Progenitor cell of endocrine pancreas (in vitro differentiated cells): ENCODE measurements around the gene LIN7B. TPM values are rescaled to one million over a fixed set of nuclear protein-coding genes. Genes with fewer than 3 reads are reported as not detected.

Experiments used
- DNase-seq: peaks from one replicate; pipeline ENCODE4 v3.0.0; 2021; ENCODE audit warnings: low spot score; ENCODE audit not compliant: unreplicated experiment
- H3K27ac Mint-ChIP-seq: 2 replicates; pipeline ENCODE4 v1.8.0; 2021; ENCODE audit warnings: mild to moderate bottlenecking, moderate library complexity, mixed read lengths
- H3K27me3 Mint-ChIP-seq: 2 replicates; pipeline ENCODE4 v1.8.0; 2021; ENCODE audit warnings: mixed read lengths
- H3K36me3 Mint-ChIP-seq: 2 replicates; pipeline ENCODE4 v1.8.0; 2022; ENCODE audit warnings: mixed read lengths; ENCODE audit not compliant: insufficient read depth
- H3K4me1 Mint-ChIP-seq: 2 replicates; pipeline ENCODE4 v1.8.0; 2021; ENCODE audit warnings: low read depth, mixed read lengths
- H3K4me3 Mint-ChIP-seq: 2 replicates; pipeline ENCODE4 v1.8.0; 2021; ENCODE audit warnings: low read depth, mild to moderate bottlenecking, moderate library complexity, mixed read lengths
- H3K9me3 Mint-ChIP-seq: 2 replicates; pipeline ENCODE4 v1.8.0; 2021; ENCODE audit warnings: low read depth, mixed read lengths
- total RNA-seq: library from RNA; stranded (reverse); gene quantifications from 2 replicates; pipeline ENCODE4 v1.2.1, GENCODE V29; 2021
- TF ChIP-seq, protein P1 (sequence below): fragments of 200-600 bp; sonication (generic); IDR thresholded peaks from one replicate; pipeline ENCODE4 v1.5.0; 2021; ENCODE audit warnings: antibody characterized with exemption, mild to moderate bottlenecking; ENCODE audit not compliant: unreplicated experiment

The LIN7B gene
- total RNA-seq, 1 donor from 2014 or later: 7.0 TPM

DNA sequence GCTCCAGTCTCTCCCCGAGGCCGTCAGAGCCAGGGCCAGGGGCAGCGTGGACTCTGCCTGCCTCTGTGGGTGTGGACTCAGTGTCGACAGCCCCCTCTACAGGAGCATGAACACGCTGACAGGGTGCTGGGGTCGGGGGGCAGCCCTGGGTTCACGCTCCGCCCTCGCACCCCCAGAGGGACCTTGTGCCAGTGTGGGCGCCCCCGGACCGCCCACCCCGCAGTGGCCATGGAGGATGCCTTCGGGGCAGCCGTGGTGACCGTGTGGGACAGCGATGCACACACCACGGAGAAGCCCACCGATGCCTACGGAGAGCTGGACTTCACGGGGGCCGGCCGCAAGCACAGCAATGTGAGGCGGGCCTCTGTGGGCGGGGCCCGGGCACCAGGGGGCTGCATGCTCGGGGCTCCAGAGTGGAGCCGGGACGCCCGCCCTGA is 51.7 kb downstream of the LIN7B start:
- H3K27me3 Mint-ChIP-seq: peaks cover 35% of the 10 kb centered on the region
- H3K27ac Mint-ChIP-seq: no peak overlapping the region
- TF ChIP-seq, protein P1, sequence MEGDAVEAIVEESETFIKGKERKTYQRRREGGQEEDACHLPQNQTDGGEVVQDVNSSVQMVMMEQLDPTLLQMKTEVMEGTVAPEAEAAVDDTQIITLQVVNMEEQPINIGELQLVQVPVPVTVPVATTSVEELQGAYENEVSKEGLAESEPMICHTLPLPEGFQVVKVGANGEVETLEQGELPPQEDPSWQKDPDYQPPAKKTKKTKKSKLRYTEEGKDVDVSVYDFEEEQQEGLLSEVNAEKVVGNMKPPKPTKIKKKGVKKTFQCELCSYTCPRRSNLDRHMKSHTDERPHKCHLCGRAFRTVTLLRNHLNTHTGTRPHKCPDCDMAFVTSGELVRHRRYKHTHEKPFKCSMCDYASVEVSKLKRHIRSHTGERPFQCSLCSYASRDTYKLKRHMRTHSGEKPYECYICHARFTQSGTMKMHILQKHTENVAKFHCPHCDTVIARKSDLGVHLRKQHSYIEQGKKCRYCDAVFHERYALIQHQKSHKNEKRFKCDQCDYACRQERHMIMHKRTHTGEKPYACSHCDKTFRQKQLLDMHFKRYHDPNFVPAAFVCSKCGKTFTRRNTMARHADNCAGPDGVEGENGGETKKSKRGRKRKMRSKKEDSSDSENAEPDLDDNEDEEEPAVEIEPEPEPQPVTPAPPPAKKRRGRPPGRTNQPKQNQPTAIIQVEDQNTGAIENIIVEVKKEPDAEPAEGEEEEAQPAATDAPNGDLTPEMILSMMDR: no peak
- H3K36me3 Mint-ChIP-seq: peaks cover 1% of the 10 kb centered on the region
- DNase-seq: no peak
- H3K4me1 Mint-ChIP-seq: peaks cover 5% of the 10 kb centered on the region
- H3K9me3 Mint-ChIP-seq: no peaks in the 10 kb centered on the region
- H3K4me3 Mint-ChIP-seq: no peak overlapping the region

DNA sequence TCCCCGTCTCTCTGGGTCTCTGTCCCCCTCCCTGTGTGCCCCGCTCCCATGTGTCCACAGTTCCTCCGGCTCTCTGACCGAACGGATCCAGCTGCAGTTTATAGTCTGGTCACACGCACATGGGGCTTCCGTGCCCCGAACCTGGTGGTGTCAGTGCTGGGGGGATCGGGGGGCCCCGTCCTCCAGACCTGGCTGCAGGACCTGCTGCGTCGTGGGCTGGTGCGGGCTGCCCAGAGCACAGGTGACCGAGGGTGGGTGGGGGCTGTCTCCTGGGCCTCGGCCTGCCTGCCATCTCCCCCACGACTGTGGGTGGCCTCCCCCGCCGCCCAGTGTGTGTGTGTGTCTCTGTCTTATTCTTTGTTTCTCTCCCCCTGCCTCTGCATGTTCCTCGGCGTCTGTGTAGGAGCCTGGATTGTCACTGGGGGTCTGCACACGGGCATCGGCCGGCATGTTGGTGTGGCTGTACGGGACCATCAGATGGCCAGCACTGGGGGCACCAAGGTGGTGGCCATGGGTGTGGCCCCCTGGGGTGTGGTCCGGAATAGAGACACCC is 53.8 kb downstream of the LIN7B start:
- H3K4me1 Mint-ChIP-seq: peaks cover 5% of the 10 kb centered on the region
- peaks cover 1% of the 10 kb centered on the region for H3K36me3 Mint-ChIP-seq
- DNase-seq: no peak
- H3K9me3 Mint-ChIP-seq: no peaks in the 10 kb centered on the region
- TF ChIP-seq, protein P1: no peak
- no peak overlapping the region for H3K27ac Mint-ChIP-seq
- no peak overlapping the region for H3K4me3 Mint-ChIP-seq
- H3K27me3 Mint-ChIP-seq: peaks cover 37% of the 10 kb centered on the region

Other genes with a start within 250 kb of the LIN7B start
- 8.5 and 11.7 TPM in 2 replicates for gene PLEKHA4, start 245.8 kb upstream of the LIN7B start, total RNA-seq
- 44.5 and 48.9 TPM in 2 replicates for gene PPP1R15A, start 241.9 kb upstream of the LIN7B start, total RNA-seq
- gene TULP2, start 215.6 kb upstream of the LIN7B start, total RNA-seq: 0.46 TPM in 1 of 2 replicates, not detected in the other
- 149 and 165 TPM in 2 replicates for gene NUCB1, start 214.1 kb upstream of the LIN7B start, total RNA-seq
- 1.1 and 1.8 TPM in 2 replicates for gene DHDH, start 180.7 kb upstream of the LIN7B start, total RNA-seq
- 141 and 153 TPM in 2 replicates for gene BAX, start 159.5 kb upstream of the LIN7B start, total RNA-seq
- gene FTL, start 149.1 kb upstream of the LIN7B start, total RNA-seq: 2,544 and 2,716 TPM in 2 replicates
- 57.4 and 65.8 TPM in 2 replicates for gene GYS1, start 121.1 kb upstream of the LIN7B start, total RNA-seq
- gene RUVBL2, start 120.5 kb upstream of the LIN7B start, total RNA-seq: 81.5 and 83.0 TPM in 2 replicates
- gene LHB, start 97.3 kb upstream of the LIN7B start, total RNA-seq: not detected in 2 replicates
- not detected in 2 replicates for gene CGB3, start 90.0 kb upstream of the LIN7B start, total RNA-seq
- gene CGB2, start 82.5 kb upstream of the LIN7B start, total RNA-seq: not detected in 2 replicates
- gene CGB1, start 77.5 kb upstream of the LIN7B start, total RNA-seq: not detected in 2 replicates
- not detected in 2 replicates for gene CGB5, start 70.5 kb upstream of the LIN7B start, total RNA-seq
- gene CGB8, start 65.3 kb upstream of the LIN7B start, total RNA-seq: not detected in 2 replicates
- 0.38 and 0.80 TPM in 2 replicates for gene CGB7, start 56.6 kb upstream of the LIN7B start, total RNA-seq
- gene NTF4, start 49.6 kb upstream of the LIN7B start, total RNA-seq: 0.91 and 1.5 TPM in 2 replicates
- gene KCNA7, start 41.7 kb upstream of the LIN7B start, total RNA-seq: not detected in 2 replicates
- 355 and 363 TPM in 2 replicates for gene SNRNP70, start 28.9 kb upstream of the LIN7B start, total RNA-seq
- gene C19orf73, start 4.8 kb downstream of the LIN7B start, total RNA-seq: 1.3 and 1.5 TPM in 2 replicates
- 6.7 and 8.5 TPM in 2 replicates for gene PPFIA3, start 5.2 kb downstream of the LIN7B start, total RNA-seq
- 1.6 and 2.1 TPM in 2 replicates for gene HRC, start 41.0 kb downstream of the LIN7B start, total RNA-seq
- gene TRPM4, start 43.4 kb downstream of the LIN7B start, total RNA-seq: 16.9 and 17.7 TPM in 2 replicates
- 10.5 and 11.8 TPM in 2 replicates for gene SLC6A16, start 210.8 kb downstream of the LIN7B start, total RNA-seq
- not detected in 2 replicates for gene CD37, start 221.0 kb downstream of the LIN7B start, total RNA-seq
- gene TEAD2, start 248.0 kb downstream of the LIN7B start, total RNA-seq: 226 and 235 TPM in 2 replicates
- gene DKKL1, start 249.5 kb downstream of the LIN7B start, total RNA-seq: 3.6 and 5.2 TPM in 2 replicates